Thyroid gland (tissue), 4 donors: ENCODE data around the gene NAV2. TPM values are rescaled to one million over a fixed set of nuclear protein-coding genes. Genes with fewer than 3 reads are reported as not detected.

Experiments
- DNase-seq, 2 donors: peaks; one replicate each; pipeline ENCODE4 v3.0.0-alpha.2; 2019
- H3K27ac ChIP-seq, 3 donors: fragments of 200-600 bp; sonication (generic); 1 replicate in 2 of 3; 2 replicates in 1 of 3; pipeline ENCODE4 v1.5.1; 2016 to 2019; ENCODE audit warnings: mild to moderate bottlenecking in 1 of 3, moderate library complexity in 1 of 3
- H3K27me3 ChIP-seq: fragments of 200-600 bp; sonication (generic); one replicate; pipeline ENCODE4 v1.5.1; 2019
- H3K36me3 ChIP-seq, 2 donors: fragments of 200-600 bp; sonication (generic); one replicate each; pipeline ENCODE4 v1.5.1; 2016 to 2019
- H3K4me1 ChIP-seq, 2 donors: fragments of 200-600 bp; sonication (generic); one replicate each; pipeline ENCODE4 v1.5.1; 2017 to 2019
- H3K4me3 ChIP-seq, 3 donors: fragments of 200-600 bp; sonication (generic); replicated peaks in 1 of 3; 1 replicate in 2 of 3; 2 replicates in 1 of 3; pipeline ENCODE4 v1.5.1; 2016; ENCODE audit warnings: mild to moderate bottlenecking in 1 of 3
- H3K9me3 ChIP-seq: fragments of 200-600 bp; sonication (generic); one replicate; pipeline ENCODE4 v1.5.1; 2017
- CTCF ChIP-seq, 6 experiments: fragments of 200-600 bp in 3 of 6; fragments of 450-650 bp in 3 of 6; sonication (generic) in 3 of 6; IDR thresholded peaks; one replicate each; pipeline ENCODE4 v1.5.1; 2016 to 2019; ENCODE audit warnings: antibody characterized with exemption in 6 of 6, mild to moderate bottlenecking in 2 of 6, inconsistent platforms in 1 of 6, moderate library complexity in 1 of 6
- POLR2A ChIP-seq, 2 donors: fragments of 450-650 bp; IDR thresholded peaks; one replicate each; pipeline ENCODE4 v1.6.1; 2017; ENCODE audit warnings: antibody characterized with exemption in 2 of 2, mild to moderate bottlenecking in 2 of 2, moderate library complexity in 1 of 2
- WGBS, 2 donors: methylation state at CpG; one replicate each; pipeline ENCODE4 v1.1.5; 2017; 5-methylcytosine and 5-hydroxymethylcytosine counted together
- intact Hi-C: fragments of 100-400 bp; cut with DNase I; formaldehyde crosslinking; loops from one replicate; pipeline ENCODE4 v1.15.1; 2023
- total RNA-seq, 4 donors: library from RNA; depleted of rRNA; stranded (reverse); fragments of >200 nt; gene quantifications; one replicate each; pipeline ENCODE4 v1.2.3, GENCODE V29; 2016

Gene NAV2
- total RNA-seq, 4 donors from 2014 or later = 34.8 to 88.6 (median 54.5) TPM

GRCh38 chr11:19714387-19715363 is 2.0 kb downstream of the NAV2 start:
- Histone ChIP-seq H3K36me3 (no peaks in the 10 kb centered on the region), H3K4me1 (peaks cover 31 to 47% of the 10 kb centered on the region in 2 donors), H3K9me3 (no peaks in the 10 kb centered on the region), H3K4me3 (peak overlapping the region in 1 of 3 donors; percentile 80), H3K27me3 (no peaks in the 10 kb centered on the region), H3K27ac (peak overlapping the region in 2 of 3 donors; percentile 34 to 60)
- no peak for TF ChIP-seq CTCF (IDR thresholded peaks at IDR 0.05)
- no peak for TF ChIP-seq POLR2A (IDR thresholded peaks at IDR 0.05)
- DNase-seq = peak; percentile 31 to 38
- intact Hi-C loops = no loop called here
- WGBS, 2 donors = 38 to 43% methylated on average over 17 to 25 of the region's 25 CpGs

GRCh38 chr11:19715373-19715772 is 2.7 kb downstream of the NAV2 start:
- intact Hi-C loops = no loop called here
- no peak for DNase-seq
- Histone ChIP-seq H3K4me1 (peaks cover 31 to 47% of the 10 kb centered on the region in 2 donors), H3K27ac (peak overlapping the region in 2 of 3 donors; percentile 34 to 60), H3K27me3 (no peaks in the 10 kb centered on the region), H3K36me3 (no peaks in the 10 kb centered on the region), H3K9me3 (no peaks in the 10 kb centered on the region), H3K4me3 (peak overlapping the region in 1 of 3 donors; percentile 80)
- TF ChIP-seq CTCF (IDR thresholded peaks at IDR 0.05) (no peak), POLR2A (IDR thresholded peaks at IDR 0.05) (no peak)
- 65 to 79% methylated on average over 6 of the region's 6 CpGs for WGBS, 2 donors

- DNase-seq = no peak
- TF ChIP-seq CTCF (IDR thresholded peaks at IDR 0.05) (no peak), POLR2A (IDR thresholded peaks at IDR 0.05) (no peak)
- no peaks in the 10 kb centered on the region for H3K36me3 ChIP-seq
- WGBS, 2 donors = 34 to 47% methylated on average over 1 of the region's 1 CpG
- intact Hi-C loops = no loop called here
- H3K9me3 ChIP-seq = no peaks in the 10 kb centered on the region
- H3K4me3 ChIP-seq = no peak overlapping the region
- peak overlapping the region in 2 of 3 donors; percentile 13 to 33 for H3K27ac ChIP-seq
- peaks cover 31 to 43% of the 10 kb centered on the region in 2 donors for H3K4me1 ChIP-seq
- no peaks in the 10 kb centered on the region for H3K27me3 ChIP-seq
These were observed 5.4 kb downstream of the NAV2 start for GRCh38 chr11:19718051-19718450.

- TF ChIP-seq CTCF (IDR thresholded peaks at IDR 0.05) (no peak), POLR2A (IDR thresholded peaks at IDR 0.05) (no peak)
- Histone ChIP-seq H3K9me3 (no peaks in the 10 kb centered on the region), H3K4me1 (peaks cover 31 to 49% of the 10 kb centered on the region in 2 donors), H3K36me3 (no peaks in the 10 kb centered on the region), H3K27ac (no peak overlapping the region), H3K4me3 (no peak overlapping the region), H3K27me3 (no peaks in the 10 kb centered on the region)
- DNase-seq = no peak
- 95 to 97% methylated on average over 4 of the region's 4 CpGs for WGBS, 2 donors
- intact Hi-C loops = no loop called here
These were observed 6.3 kb downstream of the NAV2 start for GRCh38 chr11:19718951-19719350.

GRCh38 chr11:19719960-19720359 is 7.3 kb downstream of the NAV2 start:
- H3K27ac ChIP-seq = no peak overlapping the region
- H3K4me1 ChIP-seq = peaks cover 31 to 49% of the 10 kb centered on the region in 2 donors
- H3K4me3 ChIP-seq = no peak overlapping the region
- no peaks in the 10 kb centered on the region for H3K27me3 ChIP-seq
- TF ChIP-seq CTCF (IDR thresholded peaks at IDR 0.05) (no peak), POLR2A (IDR thresholded peaks at IDR 0.05) (no peak)
- WGBS, 2 donors = 71 to 100% methylated on average over 1 of the region's 1 CpG
- DNase-seq = peak in 1 of 2 donors; percentile 29
- intact Hi-C loops = no loop called here
- no peaks in the 10 kb centered on the region for H3K9me3 ChIP-seq
- no peaks in the 10 kb centered on the region for H3K36me3 ChIP-seq
